Medulla oblongata (tissue), 1 donor: Measurements from ENCODE around the gene FREY1.
A peak's percentile ranks its signal among the peaks of the same experiment; 100 is the strongest.

Experiments used
- DNase-seq: peaks from one replicate; pipeline ENCODE4 v3.0.0-alpha.2; 2015; ENCODE audit errors: extremely low spot score

FREY1 gene

DNA sequence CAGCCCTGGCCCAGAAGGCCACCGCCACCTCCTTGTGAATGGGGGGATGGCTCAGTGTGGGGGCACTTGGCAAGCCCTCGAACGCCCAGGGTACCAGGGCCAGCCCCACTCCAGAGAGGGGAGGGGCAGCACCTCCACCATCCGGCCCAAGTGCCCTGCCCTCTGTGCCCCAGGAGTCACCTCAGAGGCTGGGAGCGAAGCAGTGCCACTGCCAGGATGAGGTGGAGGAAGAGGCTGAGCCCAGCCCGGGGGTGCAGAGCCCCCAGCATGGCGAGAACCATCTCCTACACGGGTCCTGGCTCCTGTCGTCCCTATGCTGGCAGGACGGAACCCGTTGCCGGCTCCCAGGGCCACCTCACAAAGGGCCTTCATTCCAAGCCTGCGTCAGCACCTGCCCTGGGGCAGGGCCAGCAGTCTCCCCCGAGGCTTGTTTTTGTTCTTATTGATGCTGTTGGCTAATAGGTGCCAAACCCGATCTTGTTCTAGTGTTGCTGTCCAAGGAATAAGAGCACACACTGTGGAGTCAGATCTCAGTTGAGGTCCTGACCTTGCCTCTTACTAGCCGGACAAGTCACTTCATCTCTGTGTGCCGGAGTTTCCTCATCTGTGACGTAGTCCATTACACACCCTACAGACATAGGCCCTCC is at the start of gene FREY1:
Gene FREY1 (minus strand): TSS at position 307 of the 647 bp plus-strand sequence. CDS start 26 bp downstream, at position 281.
- no peak for DNase-seq

DNA sequence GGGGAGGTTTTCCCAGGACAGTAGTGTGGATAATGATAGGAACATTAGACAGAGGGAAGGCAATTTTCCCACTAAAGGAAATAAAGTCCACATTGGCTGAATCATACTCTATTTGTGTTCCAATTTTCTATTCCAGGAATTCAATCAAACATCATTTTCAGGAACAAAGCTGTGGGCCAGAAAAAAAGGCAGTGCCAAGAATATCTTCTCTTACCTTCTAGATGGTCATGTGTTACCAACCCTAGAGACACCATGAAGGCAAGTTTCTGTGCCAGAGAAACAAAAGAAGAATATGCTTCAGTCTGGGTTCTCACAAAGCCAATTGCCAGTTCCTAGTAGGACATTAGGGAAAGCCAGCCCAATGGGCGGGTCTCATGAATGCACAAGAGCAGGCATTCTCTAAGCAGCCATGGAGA is 42.9 kb upstream of the FREY1 start:
- DNase-seq, result peak; percentile 75

DNA sequence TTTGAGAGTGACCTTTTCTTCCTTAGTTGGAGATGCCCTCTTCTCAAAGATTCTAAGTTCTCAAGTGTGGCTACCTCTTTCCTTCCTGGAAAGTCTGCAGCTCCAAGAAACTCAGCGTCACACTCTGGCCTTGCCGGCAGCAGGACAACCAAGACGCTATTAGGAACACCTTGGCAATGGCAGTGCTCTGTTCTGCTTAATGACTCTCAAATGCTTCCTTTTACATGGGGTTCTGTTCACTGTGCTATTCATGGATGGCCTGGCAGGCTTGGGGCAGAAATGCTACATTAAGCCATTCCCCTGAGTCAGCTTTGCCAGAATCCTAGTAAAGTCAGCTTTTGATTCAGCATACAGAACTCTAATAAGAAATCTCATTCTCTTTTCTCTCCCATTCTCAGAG is 41.3 kb upstream of the FREY1 start:
- DNase-seq, result peak; percentile 79

DNA sequence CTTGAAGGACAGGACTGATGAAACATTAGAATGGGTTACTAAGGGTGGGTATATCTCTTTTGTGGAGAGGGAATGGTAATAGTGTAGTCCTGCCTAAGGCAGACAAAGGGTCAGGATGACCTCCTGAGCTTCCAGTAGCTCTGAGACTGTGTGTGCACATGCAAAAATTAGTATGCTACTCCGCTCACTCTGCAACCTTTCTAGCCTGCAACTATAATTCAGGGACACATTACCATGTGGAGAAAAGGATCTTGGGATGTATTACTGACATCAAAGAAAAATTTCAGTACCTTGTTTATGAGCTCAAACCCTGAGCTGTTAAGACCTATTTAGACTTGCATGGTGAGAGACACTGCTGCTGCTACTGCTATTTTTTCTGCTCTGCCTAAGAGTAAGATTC is 40.8 kb upstream of the FREY1 start:
- no peak for DNase-seq

GRCh38 chr11:45945397-45945999 is 38.4 kb upstream of the FREY1 start:
- no peak for DNase-seq

- no peak for DNase-seq
These were observed 35.3 kb upstream of the FREY1 start for GRCh38 chr11:45942381-45942780.

DNA sequence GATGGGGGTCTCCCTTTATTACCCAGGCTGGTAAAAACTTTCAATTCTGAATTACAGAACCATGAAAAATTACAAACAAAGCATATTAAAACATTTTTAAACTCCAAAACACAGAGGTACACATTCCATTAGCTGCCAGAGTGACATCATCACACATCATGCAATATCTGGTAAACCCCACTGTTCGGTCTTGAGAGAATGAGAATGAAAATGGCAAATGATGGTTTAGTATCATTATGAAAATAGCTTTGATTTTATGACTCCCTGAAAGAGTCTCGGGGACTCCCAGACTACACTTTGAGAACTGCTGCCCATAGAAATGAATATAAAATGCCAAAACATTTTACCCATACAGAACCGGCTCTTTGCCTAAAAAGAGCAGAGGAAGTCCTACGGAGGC is 34.2 kb upstream of the FREY1 start:
- DNase-seq, result no peak

DNA sequence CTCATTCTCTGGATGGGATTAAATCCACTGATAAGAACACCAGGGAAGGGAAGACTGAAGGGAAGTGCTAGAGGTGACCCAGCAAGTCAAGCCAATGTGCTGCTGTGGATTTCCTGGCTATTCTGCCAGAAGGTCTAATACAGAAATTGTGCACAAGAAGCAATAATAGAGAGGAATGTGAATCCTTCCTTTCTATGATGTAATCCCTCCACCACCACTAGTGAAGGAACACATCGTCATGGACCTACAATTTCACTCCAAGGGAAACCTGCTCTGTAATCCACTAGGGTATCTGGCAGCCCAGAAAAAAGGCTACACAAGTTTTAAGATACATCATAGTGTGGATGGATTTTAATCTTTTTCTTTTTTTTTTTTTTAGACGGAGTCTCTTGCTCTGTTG is 32.8 kb upstream of the FREY1 start:
- DNase-seq, result no peak

DNA sequence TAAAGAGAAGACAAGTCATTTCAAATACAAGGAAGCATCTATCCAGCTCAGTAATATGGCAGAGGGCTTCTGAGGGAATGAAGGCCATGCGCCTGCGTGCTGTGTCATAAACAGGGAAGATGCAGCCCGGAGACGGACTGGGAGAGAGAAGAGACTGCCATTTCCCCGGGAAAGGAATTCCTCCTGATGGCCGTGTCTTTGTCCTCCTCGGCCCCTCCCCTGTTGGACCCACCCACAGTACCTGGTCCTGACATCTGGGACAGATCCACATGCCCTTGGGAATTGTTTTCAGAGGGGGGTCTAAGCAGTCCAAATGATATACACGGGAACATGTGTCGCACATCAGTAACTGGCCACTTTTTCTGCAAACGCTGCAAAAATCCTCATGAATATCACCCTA is 30.8 kb upstream of the FREY1 start:
- DNase-seq, result no peak

DNA sequence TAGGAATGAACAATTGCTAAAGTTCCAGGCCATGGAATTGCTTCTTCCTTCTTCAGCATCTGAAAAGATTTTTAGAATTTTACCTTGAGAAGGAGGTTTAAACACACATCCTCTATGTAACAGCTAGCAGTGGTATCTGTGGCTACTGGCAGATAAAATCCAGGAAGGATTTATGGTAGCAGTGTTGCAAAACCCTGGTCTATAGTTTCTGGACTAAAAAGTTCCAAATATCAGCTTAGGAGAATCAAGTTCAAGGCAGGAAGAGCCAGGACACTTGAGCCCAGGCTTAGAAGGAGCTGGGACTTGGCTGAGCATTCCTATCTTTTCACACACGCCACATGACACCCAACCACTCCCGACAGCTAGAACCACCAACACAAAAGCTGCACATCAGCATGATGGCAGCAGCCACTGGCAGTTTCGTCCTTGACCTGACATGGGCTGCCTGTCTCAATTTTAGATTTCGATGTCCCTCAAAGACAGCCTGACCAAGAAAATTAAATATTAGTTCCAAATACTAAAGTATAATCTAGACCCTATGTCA is 29.5 kb upstream of the FREY1 start:
- no peak for DNase-seq

DNA sequence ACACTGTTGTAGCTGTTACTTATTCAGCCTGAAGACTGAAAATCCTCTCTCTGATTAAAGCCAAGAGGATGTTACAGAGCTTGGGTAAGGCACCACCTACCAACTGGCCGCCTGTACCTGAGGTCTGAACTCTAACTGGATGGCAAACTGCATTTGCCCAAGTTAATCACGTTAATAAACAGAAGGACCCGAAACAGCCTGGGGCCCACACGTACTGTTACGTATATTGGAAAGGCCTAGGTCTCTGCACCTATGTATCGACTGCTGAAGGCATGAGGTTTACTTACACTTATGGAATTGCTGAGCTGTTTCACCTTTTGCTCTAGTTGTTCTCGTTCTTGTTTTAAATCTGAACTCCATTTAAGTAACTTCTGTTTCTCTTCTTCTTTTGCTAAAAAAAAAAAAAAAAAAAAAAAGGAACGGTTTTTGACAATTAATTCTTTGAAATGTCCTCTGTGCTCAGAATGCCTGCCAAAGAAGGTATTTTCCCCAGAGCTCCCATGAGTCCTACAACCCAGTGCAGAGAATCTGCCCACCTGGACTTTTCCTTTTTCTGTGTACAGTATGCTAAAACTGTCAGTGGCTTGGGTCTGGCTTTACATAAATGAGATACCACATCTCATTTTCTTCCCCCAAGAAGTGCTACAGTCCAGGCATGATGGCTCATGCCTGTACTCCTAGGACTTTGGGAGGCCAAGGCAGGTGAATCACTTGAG is 28.4 kb upstream of the FREY1 start:
- DNase-seq, result no peak

GRCh38 chr11:45934580-45935318 is 27.7 kb upstream of the FREY1 start:
- no peak for DNase-seq

DNA sequence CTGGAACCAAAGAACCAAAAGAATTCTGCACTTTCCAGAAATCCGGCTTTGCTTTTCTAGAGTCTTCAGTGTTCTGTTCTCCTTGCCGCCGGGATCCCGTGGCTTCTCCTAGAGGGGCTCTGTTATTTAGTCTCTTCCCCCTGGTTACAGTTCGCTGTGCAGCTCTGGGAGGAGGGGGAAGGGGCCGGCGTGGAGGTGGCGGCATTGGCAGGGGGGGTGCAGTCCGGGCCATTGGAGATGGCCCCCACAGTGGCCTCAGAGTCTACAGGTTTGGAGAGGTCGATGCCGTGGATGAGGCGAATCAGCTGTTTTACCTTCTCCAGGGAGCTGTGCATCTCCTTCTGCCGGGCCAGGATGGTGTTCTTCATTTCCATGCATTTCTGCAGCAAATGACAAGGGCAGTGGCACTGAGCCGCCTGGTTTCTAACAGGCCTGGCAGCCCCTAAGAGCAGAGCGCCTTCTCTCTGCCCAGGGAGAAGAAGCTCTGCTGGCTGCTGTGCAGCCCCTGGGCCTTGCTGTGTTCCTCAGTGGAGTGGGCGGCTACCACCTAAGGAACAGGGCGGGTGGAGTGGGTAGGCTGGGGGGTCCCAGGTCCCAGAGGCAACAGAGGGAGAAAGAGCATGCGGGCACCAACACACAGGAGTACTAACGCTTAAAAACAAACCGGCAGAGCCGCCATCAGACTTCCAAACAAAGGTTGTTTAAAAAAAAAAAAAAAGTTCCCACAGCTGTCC is 26.9 kb upstream of the FREY1 start:
- no peak for DNase-seq

DNA sequence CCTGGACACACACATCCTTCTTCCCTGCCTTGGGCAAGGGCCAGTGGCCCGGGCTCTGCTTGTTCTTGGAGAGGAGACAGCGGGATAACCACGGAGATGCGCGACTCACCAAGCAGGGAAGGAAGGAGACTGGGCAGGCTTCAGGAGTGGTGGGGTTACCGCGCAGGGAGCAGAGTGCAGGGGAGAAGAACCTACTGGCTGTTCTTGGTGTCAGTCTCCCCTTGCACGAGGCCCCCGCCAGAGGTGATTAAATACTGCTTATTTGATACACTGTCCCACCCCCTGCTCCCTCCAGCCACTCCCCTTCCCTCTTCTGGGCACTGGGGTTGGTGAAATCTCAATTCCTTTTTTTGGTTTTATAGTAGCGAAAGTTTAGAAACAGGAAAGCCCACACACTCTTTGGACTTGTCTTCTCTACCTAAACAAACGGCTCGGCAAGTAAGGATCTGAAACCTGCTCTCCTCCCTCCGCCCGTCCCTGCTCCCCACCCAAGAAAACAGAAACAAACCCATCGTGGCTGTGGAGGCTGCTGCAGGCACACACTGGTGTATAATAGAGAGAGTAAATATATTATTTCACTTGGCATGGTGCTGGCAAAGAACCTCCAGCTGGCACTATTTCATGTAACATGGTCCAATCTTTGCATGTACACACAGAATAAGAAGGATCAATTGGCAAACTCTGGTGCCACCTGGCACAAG is 26.2 kb upstream of the FREY1 start:
- DNase-seq, result peak; percentile 42

- DNase-seq, result no peak
These were observed 25.1 kb upstream of the FREY1 start for GRCh38 chr11:45932217-45932616.

DNA sequence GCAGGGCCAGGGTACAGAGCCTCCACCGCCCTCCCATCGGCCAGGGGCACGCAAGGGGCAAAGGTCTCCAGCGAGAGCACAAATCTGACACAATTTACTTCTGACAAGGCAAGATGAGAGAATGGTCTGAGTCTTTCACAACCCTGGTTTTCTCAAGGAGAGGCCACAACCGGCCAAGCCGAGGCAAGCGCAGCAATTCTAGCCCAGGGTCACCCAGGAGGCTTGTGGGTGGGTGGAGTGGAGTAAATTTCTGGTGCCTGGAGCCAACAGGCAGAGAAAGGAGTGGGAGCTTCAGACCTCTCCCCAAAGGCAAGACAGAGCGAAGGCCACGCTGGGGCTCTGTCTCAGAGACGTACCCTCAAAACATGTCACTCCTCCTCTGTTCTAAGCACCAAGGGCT is 24.7 kb upstream of the FREY1 start:
- DNase-seq, result no peak

- no peak for DNase-seq
These were observed 24.0 kb upstream of the FREY1 start for GRCh38 chr11:45930951-45931570.

DNA sequence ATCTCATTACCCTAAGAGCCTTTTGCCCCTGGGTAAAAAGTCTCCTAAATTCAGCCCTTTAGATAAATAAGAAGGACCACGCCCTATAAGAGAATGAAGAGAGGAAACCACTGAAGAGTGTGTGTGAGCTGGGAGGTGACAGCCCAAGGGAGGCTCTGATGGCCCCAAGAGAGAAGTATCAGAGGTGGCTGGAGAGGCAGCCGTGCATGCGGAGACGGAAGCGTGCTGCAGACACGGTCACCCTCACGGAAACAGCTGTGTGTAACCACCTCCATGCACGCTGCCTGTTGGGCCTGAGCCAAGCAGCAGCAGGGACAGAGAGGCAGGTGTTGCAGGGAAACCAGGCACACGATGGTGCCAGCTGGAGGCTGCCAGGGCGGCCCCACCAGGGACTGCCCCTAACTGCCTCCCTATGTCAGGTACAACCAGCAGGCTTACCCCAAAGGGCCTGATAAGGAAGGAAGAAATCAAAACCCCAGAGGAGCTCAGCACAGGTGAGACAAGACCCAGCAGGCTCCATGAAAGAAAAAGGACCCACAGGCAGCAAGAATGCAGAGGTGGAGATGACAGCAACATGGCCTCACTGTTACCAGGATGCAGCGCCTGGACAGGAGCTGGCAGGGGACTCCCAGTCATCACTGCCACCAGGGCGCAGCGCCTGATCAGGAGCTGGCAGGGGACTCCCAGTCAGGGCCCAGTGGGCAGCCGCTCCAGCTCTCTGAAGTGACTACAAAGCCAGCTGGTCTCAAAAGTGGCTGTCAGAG is 23.1 kb upstream of the FREY1 start:
- DNase-seq, result peak; percentile 55

DNA sequence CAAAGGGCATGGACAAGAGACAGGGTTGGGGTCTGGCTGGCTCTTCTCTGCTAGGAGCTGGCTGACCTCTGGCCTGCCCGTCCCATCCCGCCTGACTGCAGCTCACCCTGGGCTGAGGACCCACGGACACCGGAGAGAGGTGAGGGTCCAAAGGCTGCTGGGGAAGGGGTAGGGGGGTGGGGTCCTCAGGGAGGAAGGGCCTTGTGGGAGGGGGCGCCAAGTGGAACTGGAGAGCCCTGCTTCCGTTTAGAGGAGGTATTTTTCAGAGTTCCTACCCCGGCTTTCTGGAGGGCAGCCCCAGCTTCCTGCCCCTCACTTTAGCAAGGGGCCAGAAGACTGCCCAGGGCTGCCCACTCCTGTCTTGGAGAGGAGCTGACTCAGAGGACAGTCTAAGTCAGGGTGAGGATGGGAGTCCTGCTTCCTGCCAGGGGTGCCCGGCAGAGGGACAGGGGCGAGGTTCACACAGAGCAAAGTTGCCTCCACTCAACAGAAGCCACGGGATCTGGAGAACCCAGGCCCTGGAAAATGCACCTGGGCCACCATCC is 22.5 kb upstream of the FREY1 start:
- DNase-seq, result no peak
